IPS DF 4.7 (cell line): ENCODE data around the gene SREBF1.
"Not testable (repeated sequence)": the region's sequence is repeated elsewhere in the genome, so short reads cannot be mapped to it uniquely, and the experiment has no call there.

ENCODE experiments used
- DNase-seq: peaks from one replicate; pipeline ENCODE4 v3.0.0-alpha.2; 2013; ENCODE audit warnings: low spot score; ENCODE audit errors: extremely low read depth

Gene SREBF1

GRCh38 chr17:17812211-17813054 is 24.4 kb downstream of the SREBF1 start:
- no peak for DNase-seq

- no peak for DNase-seq
Observed at GRCh38 chr17:17811381-17812210, 25.2 kb downstream of the SREBF1 start.

GRCh38 chr17:17810895-17811248 is 25.9 kb downstream of the SREBF1 start:
- DNase-seq: no peak

GRCh38 chr17:17810084-17810894 is 26.5 kb downstream of the SREBF1 start:
- DNase-seq: no peak

- no peak for DNase-seq
Observed at GRCh38 chr17:17809531-17810083, 27.2 kb downstream of the SREBF1 start.

GRCh38 chr17:17808706-17809432 is 27.9 kb downstream of the SREBF1 start:
- DNase-seq: no peak

- not testable (repeated sequence) for DNase-seq
Observed at GRCh38 chr17:17808200-17808599, 28.6 kb downstream of the SREBF1 start.

- DNase-seq: no peak
Observed at GRCh38 chr17:17807440-17807839, 29.3 kb downstream of the SREBF1 start.

- DNase-seq: no peak
Observed at GRCh38 chr17:17806611-17807274, 30.0 kb downstream of the SREBF1 start.

GRCh38 chr17:17806035-17806434 is 30.8 kb downstream of the SREBF1 start:
- no peak for DNase-seq

- DNase-seq: no peak
Observed at GRCh38 chr17:17805575-17805974, 31.2 kb downstream of the SREBF1 start.

GRCh38 chr17:17804007-17804406 is 32.8 kb downstream of the SREBF1 start:
- DNase-seq: no peak

- no peak for DNase-seq
Observed at GRCh38 chr17:17801800-17802481, 34.8 kb downstream of the SREBF1 start.

GRCh38 chr17:17800504-17801021 is 36.2 kb downstream of the SREBF1 start:
- no peak for DNase-seq

GRCh38 chr17:17798573-17799255 is 38.1 kb downstream of the SREBF1 start:
- no peak for DNase-seq

- no peak for DNase-seq
Observed at GRCh38 chr17:17798010-17798556, 38.7 kb downstream of the SREBF1 start.

- DNase-seq: no peak
Observed at GRCh38 chr17:17797119-17797809, 39.5 kb downstream of the SREBF1 start.

GRCh38 chr17:17796787-17797061 is 40.1 kb downstream of the SREBF1 start:
- no peak for DNase-seq
